H1 (cell line): Measurements from ENCODE around the gene ZDHHC5. TPM values are rescaled to one million over a fixed set of nuclear protein-coding genes. Genes with fewer than 3 reads are reported as not detected.

Source experiments
- ASH2L ChIP-seq: fragments of 200-600, 300-600 bp; sonication (generic); IDR thresholded peaks from one replicate; pipeline ENCODE4 v1.7.1; 2017; ENCODE audit warnings: low read length
- BRCA1 ChIP-seq: IDR thresholded peaks from 2 replicates; pipeline ENCODE4 v1.6.1; 2012; ENCODE audit warnings: low read depth, low read length, improper control_type of control experiment
- CBX5 ChIP-seq: fragments of 300-800, 300-1000 bp; sonication (generic); IDR thresholded peaks from 2 replicates; pipeline ENCODE4 v1.7.1; 2016; ENCODE audit warnings: antibody characterized with exemption, low read length, low read depth
- CEBPB ChIP-seq: IDR thresholded peaks from 2 replicates; pipeline ENCODE4 v1.6.1; 2012; ENCODE audit warnings: low read depth, low read length
- HDAC2 ChIP-seq, 2 experiments: fragments of 300-600 bp in 1 of 2; sonication (generic) in 1 of 2; IDR thresholded peaks; 2 replicates each; pipeline ENCODE4 v1.6.1; 2011 to 2012; ENCODE audit warnings: low read depth in 2 of 2, low read length in 2 of 2, mild to moderate bottlenecking in 2 of 2, moderate library complexity in 2 of 2, borderline replicate concordance in 1 of 2, inconsistent platforms in 1 of 2
- POLR2A ChIP-seq, 2 experiments: IDR thresholded peaks; 1 replicate in 1 of 2; 2 replicates in 1 of 2; pipeline ENCODE4 v1.6.1; 2011; ENCODE audit warnings: low read depth in 2 of 2, low read length in 2 of 2, mild to moderate bottlenecking in 2 of 2; ENCODE audit errors: control extremely low read depth in 1 of 2
- POLR2AphosphoS5 ChIP-seq: IDR thresholded peaks from 2 replicates; pipeline ENCODE4 v1.6.1; 2011; ENCODE audit warnings: low read depth, low read length
- RAD21 ChIP-seq, 2 experiments: IDR thresholded peaks in 1 of 2; conservative IDR thresholded peaks in 1 of 2; 2 replicates each; pipeline ENCODE4 v1.6.1; 2011; ENCODE audit warnings: low read depth in 2 of 2, low read length in 2 of 2, improper control_type of control experiment in 1 of 2, inconsistent platforms in 1 of 2, mild to moderate bottlenecking in 1 of 2, moderate library complexity in 1 of 2
- polyA plus RNA-seq, 7 experiments: library from polyadenylated mRNA; depleted of rRNA in 3 of 7; stranded (reverse) in 5 of 7; unstranded in 2 of 7; fragments of >200 nt in 5 of 7; fragments of 200-250 nt in 2 of 7; gene quantifications; 1 replicate in 5 of 7; 2 replicates in 1 of 7; 4 replicates in 1 of 7; pipeline versions ENCODE4 v1.2.1 to v1.2.3, GENCODE V29; 2011 to 2013; ENCODE audit warnings: missing spikeins in 2 of 7, mixed read lengths in 2 of 7
- total RNA-seq: library from RNA; stranded (reverse); fragmentation: NEBNext Ultra II Directional; extraction: Animal tissue kit (Norgen Biotek cat#: 25700); gene quantifications from 2 replicates; pipeline ENCODE4 v1.2.1, GENCODE V29; 2021
- TF ChIP-seq, protein P1 (sequence below): IDR thresholded peaks from 2 replicates; pipeline ENCODE4 v1.6.1; 2012; ENCODE audit warnings: low read length, inconsistent platforms

The ZDHHC5 gene
- total and polyA plus RNA-seq, 2 of the 8 experiments (the other 6 are each of a cell fraction or from before 2014, with no cell fraction given), result 40.0 to 56.3 TPM

GRCh38 chr11:57644748-57645688, 22.9 kb upstream of the ZDHHC5 start (continued):
- TF ChIP-seq CBX5 (no peak), ASH2L (peak; percentile 15), RAD21 (IDR thresholded peaks at IDR 0.05 in 1 of 2, conservative IDR thresholded peaks at IDR 0.05 in 1 of 2; ENCODE audit: low read depth in 2 of 2, low read length in 2 of 2) (peak; percentile 81 to 92), BRCA1 (no peak), HDAC2 (IDR thresholded peaks at IDR 0.05; ENCODE audit: borderline replicate concordance in 1 of 2, low read depth in 2 of 2, low read length in 2 of 2) (no peak), POLR2A (IDR thresholded peaks at IDR 0.05; ENCODE audit: control extremely low read depth in 1 of 2, low read depth in 2 of 2, low read length in 2 of 2) (peak; percentile 28 to 72), CEBPB (no peak), POLR2AphosphoS5 (peak; percentile 78)
- TF ChIP-seq, protein P1, sequence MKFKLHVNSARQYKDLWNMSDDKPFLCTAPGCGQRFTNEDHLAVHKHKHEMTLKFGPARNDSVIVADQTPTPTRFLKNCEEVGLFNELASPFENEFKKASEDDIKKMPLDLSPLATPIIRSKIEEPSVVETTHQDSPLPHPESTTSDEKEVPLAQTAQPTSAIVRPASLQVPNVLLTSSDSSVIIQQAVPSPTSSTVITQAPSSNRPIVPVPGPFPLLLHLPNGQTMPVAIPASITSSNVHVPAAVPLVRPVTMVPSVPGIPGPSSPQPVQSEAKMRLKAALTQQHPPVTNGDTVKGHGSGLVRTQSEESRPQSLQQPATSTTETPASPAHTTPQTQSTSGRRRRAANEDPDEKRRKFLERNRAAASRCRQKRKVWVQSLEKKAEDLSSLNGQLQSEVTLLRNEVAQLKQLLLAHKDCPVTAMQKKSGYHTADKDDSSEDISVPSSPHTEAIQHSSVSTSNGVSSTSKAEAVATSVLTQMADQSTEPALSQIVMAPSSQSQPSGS, result no peak; the same call in 1 of the 2 replicates
